ENCODE results near the gene NUMB.

NUMB gene

DNA sequence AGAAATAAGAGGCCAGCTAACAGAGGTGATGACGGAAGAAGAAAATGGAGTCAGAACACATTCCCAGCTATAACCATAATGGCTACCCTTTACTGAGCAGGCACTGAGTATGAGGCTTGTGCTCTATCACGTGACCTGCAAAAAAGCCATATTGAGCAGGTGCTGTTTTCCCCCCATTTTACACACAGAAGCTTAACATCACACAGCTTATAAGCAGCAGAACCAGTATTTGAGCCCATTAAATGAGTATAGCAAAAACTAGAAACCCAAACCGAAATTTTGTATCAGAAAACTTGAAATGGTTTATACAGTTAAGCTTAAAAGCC, 192.7 kb downstream of the NUMB start:
- H3K4me3 ChIP-seq (ENCODE audit: low read depth, low read length), result no peak overlapping the region
- TF ChIP-seq, protein P1, sequence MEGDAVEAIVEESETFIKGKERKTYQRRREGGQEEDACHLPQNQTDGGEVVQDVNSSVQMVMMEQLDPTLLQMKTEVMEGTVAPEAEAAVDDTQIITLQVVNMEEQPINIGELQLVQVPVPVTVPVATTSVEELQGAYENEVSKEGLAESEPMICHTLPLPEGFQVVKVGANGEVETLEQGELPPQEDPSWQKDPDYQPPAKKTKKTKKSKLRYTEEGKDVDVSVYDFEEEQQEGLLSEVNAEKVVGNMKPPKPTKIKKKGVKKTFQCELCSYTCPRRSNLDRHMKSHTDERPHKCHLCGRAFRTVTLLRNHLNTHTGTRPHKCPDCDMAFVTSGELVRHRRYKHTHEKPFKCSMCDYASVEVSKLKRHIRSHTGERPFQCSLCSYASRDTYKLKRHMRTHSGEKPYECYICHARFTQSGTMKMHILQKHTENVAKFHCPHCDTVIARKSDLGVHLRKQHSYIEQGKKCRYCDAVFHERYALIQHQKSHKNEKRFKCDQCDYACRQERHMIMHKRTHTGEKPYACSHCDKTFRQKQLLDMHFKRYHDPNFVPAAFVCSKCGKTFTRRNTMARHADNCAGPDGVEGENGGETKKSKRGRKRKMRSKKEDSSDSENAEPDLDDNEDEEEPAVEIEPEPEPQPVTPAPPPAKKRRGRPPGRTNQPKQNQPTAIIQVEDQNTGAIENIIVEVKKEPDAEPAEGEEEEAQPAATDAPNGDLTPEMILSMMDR (IDR thresholded peaks at IDR 0.05; ENCODE audit: low read depth, low read length, missing control alignments), result no peak
- DNase-seq (ENCODE audit: low read depth), result no peak

DNA sequence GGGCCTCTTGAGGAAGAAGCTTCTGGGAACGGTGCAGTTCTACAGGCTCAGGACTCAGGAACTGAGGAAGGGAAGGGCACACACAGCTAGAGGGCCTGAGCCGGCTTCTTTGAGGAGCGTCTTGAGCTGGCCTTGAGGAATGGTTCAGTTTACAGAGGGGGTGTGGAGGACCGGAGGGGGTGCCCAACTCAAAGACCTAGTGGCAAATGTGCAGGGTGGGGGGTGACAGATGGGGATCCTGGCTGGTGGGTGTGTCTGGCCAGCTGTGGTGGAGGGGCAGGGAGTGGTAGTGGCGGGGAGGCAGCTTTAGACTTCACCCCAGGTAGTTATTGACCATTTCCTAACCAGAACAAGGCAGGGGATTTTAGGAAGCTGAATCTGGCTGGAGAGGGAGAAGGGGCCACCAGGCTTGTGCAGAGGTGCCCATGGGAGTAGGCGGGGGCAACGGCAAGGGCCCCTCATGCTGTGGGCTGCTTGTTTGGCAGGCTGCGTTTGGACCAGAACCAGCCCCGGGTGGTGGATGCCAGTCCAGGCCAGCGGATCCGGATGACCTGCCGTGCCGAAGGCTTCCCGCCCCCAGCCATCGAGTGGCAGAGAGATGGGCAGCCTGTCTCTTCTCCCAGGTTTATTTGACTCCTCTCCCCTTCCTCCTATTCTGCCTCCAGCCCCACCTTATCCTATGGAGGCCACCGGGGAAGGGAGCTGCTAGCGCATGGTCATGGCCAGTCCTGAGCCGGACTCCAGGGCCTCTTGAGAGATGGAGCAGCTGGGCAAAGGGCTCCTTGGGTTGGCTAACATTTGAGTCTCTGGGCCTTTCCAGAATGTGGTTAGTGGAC, 193.2 kb downstream of the NUMB start:
- DNase-seq (ENCODE audit: low read depth), result no peak
- TF ChIP-seq, protein P1 (IDR thresholded peaks at IDR 0.05; ENCODE audit: low read depth, low read length, missing control alignments), result no peak
- H3K4me3 ChIP-seq (ENCODE audit: low read depth, low read length), result no peak overlapping the region

DNA sequence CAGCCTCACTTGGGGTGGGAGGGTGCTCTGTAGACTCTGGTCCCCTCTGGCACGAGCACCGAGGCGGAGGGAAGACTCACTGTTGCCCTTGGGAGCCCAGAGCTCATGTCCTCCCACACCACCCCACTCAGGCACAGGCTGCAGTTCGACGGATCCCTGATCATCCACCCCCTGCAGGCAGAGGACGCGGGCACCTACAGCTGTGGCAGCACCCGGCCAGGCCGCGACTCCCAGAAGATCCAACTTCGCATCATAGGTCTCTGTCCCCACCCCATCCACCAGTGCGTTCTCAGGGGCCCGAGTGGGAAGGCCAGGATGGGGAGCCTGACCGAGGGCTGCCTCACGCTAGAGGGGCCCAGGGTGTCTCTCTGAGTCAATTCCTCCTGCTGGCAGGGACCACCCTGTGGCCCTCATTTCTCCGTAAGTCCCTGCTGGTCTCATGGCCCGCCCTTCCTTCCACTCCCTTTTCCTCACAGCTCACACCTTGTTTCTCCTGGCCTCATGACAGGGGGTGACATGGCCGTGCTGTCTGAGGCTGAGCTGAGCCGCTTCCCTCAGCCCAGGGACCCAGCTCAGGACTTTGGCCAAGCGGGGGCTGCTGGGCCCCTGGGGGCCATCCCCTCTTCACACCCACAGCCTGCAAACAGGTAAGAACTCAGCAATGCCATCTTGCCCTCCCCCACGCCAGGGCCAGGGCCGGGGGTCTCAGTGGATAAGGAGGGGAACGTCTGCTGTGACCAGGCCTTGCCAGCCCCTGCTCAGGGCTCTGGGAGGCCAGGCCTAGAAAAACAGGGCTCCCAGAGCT, 194.1 kb downstream of the NUMB start:
- TF ChIP-seq, protein P1 (IDR thresholded peaks at IDR 0.05; ENCODE audit: low read depth, low read length, missing control alignments), result no peak
- no peak for DNase-seq (ENCODE audit: low read depth)
- no peak overlapping the region for H3K4me3 ChIP-seq (ENCODE audit: low read depth, low read length)

- TF ChIP-seq, protein P1 (IDR thresholded peaks at IDR 0.05; ENCODE audit: low read depth, low read length, missing control alignments), result no peak
- no peak for DNase-seq (ENCODE audit: low read depth)
- no peak overlapping the region for H3K4me3 ChIP-seq (ENCODE audit: low read depth, low read length)
Observed at GRCh38 chr14:73263606-73264005, 194.7 kb downstream of the NUMB start.

GRCh38 chr14:73262427-73263183, 195.7 kb downstream of the NUMB start:
- DNase-seq (ENCODE audit: low read depth), result no peak
- no peak overlapping the region for H3K4me3 ChIP-seq (ENCODE audit: low read depth, low read length)
- TF ChIP-seq, protein P1 (IDR thresholded peaks at IDR 0.05; ENCODE audit: low read depth, low read length, missing control alignments), result no peak

DNA sequence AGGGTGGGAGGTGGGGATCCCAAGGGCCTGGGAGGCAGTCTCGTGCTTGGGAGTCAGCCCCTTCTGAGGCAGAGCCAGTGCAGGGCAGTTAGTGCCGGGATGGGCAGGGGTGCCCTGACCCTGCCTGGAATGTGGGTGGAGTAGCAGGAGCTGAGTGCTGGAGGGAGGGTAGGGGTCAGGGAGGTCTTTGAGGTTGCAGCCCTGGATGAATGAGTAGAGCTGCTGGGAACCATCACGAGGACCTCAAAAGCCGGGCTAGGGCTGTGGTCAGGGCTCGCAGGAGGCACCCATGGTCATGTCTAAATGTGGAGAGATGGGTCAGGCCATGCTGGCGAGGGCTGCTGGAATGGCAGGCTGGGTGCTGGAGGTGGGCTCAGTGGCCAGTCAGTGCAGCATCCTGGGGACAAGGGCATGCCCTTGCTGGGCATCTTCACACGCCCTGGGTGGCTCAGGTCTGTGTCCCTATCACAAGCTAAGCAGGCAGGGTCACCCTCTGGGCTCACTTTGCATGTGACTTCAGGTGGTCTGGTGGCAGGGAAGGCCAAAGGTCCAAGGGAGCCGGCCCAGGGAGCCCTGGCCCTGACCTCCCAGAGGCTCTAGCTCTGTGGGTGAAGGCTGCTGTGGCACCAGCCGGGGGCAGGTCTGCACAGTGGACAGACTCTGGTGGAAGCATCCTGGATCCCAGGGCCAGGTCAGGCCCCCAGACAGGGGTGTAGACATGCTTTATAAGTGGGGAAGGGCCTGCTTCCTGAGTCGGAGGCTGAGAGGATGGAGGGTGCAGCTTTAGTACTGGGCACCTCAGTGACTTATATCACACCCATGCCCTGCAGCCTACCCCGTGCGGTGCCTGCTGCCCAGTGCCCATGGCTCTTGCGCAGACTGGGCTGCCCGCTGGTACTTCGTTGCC, 196.6 kb downstream of the NUMB start:
- DNase-seq (ENCODE audit: low read depth), result no peak
- no peak overlapping the region for H3K4me3 ChIP-seq (ENCODE audit: low read depth, low read length)
- TF ChIP-seq, protein P1 (IDR thresholded peaks at IDR 0.05; ENCODE audit: low read depth, low read length, missing control alignments), result no peak
